Endothelial cell of umbilical vein (primary cell): ENCODE results near the gene DMRTB1. TPM values are rescaled to one million over a fixed set of nuclear protein-coding genes. Genes with fewer than 3 reads are reported as not detected.

Experiments
- BruUV-seq: library from RNA; stranded (reverse); fragments of 400-500 nt; replicated peaks from 2 replicates; lab custom pipeline; 2021; lab: Mats Ljungman, UMichigan
- CTCF ChIA-PET: fragments of 300-600, 350-600 bp; sonication (Branson Sonifier 250); formaldehyde crosslinking; loops from one replicate; lab custom pipeline; 2021; ENCODE audit warnings: antibody characterized with exemption, inconsistent platforms; lab: Charles Lee
- POLR2A ChIA-PET: fragments of 300-600, 350-600 bp; sonication (Branson Sonifier 250); formaldehyde crosslinking; loops from one replicate; lab custom pipeline; 2021; ENCODE audit warnings: antibody characterized with exemption, inconsistent platforms; lab: Charles Lee
- DNase-seq: peaks from one replicate; pipeline ENCODE4 v3.0.0-alpha.2; 2011; ENCODE audit warnings: low read depth, low spot score
- FAIRE-seq: peaks from 2 replicates; lab custom pipeline; 2011; peaks lifted over from hg19 to GRCh38; lab: Jason Lieb, UNC
- H2AFZ ChIP-seq: 2 replicates; pipeline ENCODE4 v1.6.0; 2012; ENCODE audit warnings: low read depth, low read length, control low read depth, inconsistent platforms
- H3K27ac ChIP-seq: 2 replicates; pipeline ENCODE4 v1.5.1; 2011; ENCODE audit warnings: low read depth, mild to moderate bottlenecking, control low read depth, low read length, moderate library complexity; ENCODE audit not compliant: insufficient read depth
- H3K27me3 ChIP-seq, 2 experiments: 2 replicates each; pipeline versions ENCODE4 v1.6.0 to v1.6.1; 2011; ENCODE audit warnings: low read length in 2 of 2, mixed read lengths in 1 of 2; ENCODE audit not compliant: control insufficient read depth in 2 of 2, insufficient read depth in 2 of 2
- H3K36me3 ChIP-seq, 2 experiments: 2 replicates in 1 of 2; 3 replicates in 1 of 2; pipeline ENCODE4 v1.5.1; 2011; ENCODE audit warnings: low read length in 2 of 2, mild to moderate bottlenecking in 1 of 2, moderate library complexity in 1 of 2; ENCODE audit not compliant: control insufficient read depth in 2 of 2, insufficient read depth in 2 of 2; ENCODE audit errors: extremely low read depth in 1 of 2
- H3K4me1 ChIP-seq: 3 replicates; pipeline ENCODE4 v1.5.1; 2011; ENCODE audit warnings: mild to moderate bottlenecking, low read length; ENCODE audit not compliant: control insufficient read depth, insufficient read depth; ENCODE audit errors: extremely low read depth
- H3K4me2 ChIP-seq: 2 replicates; pipeline ENCODE4 v1.6.1; 2011; ENCODE audit warnings: low read length, control low read depth, mixed read lengths; ENCODE audit not compliant: insufficient read depth
- H3K4me3 ChIP-seq, 3 experiments: fragments of 200-600 bp in 1 of 3; sonication (generic), shearing (Covaris generic) in 1 of 3; replicated peaks in 1 of 3; 2 replicates each; pipeline ENCODE4 v1.5.1; 2011 to 2016; ENCODE audit warnings: control low read depth in 3 of 3, low read length in 3 of 3, mild to moderate bottlenecking in 2 of 3, inconsistent platforms in 1 of 3, low read depth in 1 of 3, moderate library complexity in 1 of 3; ENCODE audit not compliant: insufficient read depth in 1 of 3
- H3K79me2 ChIP-seq: 2 replicates; pipeline ENCODE4 v1.6.0; 2012; ENCODE audit warnings: low read length, inconsistent platforms; ENCODE audit not compliant: control insufficient read depth, insufficient read depth
- H3K9ac ChIP-seq: replicated peaks from 2 replicates; pipeline ENCODE3; 2011; ENCODE audit warnings: low read length, control low read depth; ENCODE audit not compliant: insufficient read depth; ENCODE audit errors: extremely low read depth
- H3K9me1 ChIP-seq: replicated peaks from 3 replicates; pipeline ENCODE4 v1.6.0; 2011; ENCODE audit warnings: mild to moderate bottlenecking, low read length; ENCODE audit not compliant: control insufficient read depth, insufficient read depth; ENCODE audit errors: extremely low read depth
- H3K9me3 ChIP-seq: replicated peaks from 2 replicates; pipeline ENCODE4 v1.5.1; 2012; ENCODE audit warnings: low read length, inconsistent platforms; ENCODE audit not compliant: control insufficient read depth, insufficient read depth
- H4K20me1 ChIP-seq: replicated peaks from 2 replicates; pipeline ENCODE3; 2011; ENCODE audit warnings: mild to moderate bottlenecking, low read length; ENCODE audit not compliant: control insufficient read depth, insufficient read depth; ENCODE audit errors: extremely low read depth
- EZH2 ChIP-seq: IDR thresholded peaks from 2 replicates; pipeline ENCODE4 v1.6.1; 2012; ENCODE audit warnings: borderline replicate concordance, low read depth, mild to moderate bottlenecking, moderate library complexity, low read length, inconsistent platforms; ENCODE audit not compliant: severe bottlenecking
- FOS ChIP-seq: IDR thresholded peaks from 2 replicates; pipeline ENCODE4 v1.6.1; 2011; ENCODE audit warnings: mild to moderate bottlenecking, low read length, moderate library complexity, borderline replicate concordance; ENCODE audit not compliant: insufficient read depth
- GATA2 ChIP-seq: IDR thresholded peaks from 2 replicates; pipeline ENCODE4 v1.7.0; 2011; ENCODE audit warnings: low read depth, mild to moderate bottlenecking, moderate library complexity, mixed read lengths, low read length; ENCODE audit not compliant: insufficient read length, insufficient read depth
- JUN ChIP-seq: IDR thresholded peaks from 2 replicates; pipeline ENCODE4 v1.6.1; 2011; ENCODE audit warnings: borderline replicate concordance, low read depth; ENCODE audit not compliant: insufficient read length, insufficient read depth
- MAX ChIP-seq: IDR thresholded peaks from 2 replicates; pipeline ENCODE4 v1.6.1; 2011; ENCODE audit not compliant: insufficient read depth, insufficient read length
- MYC ChIP-seq: IDR thresholded peaks from one replicate; pipeline ENCODE4 v1.6.1; 2011; ENCODE audit warnings: mild to moderate bottlenecking, low read depth, low read length
- POLR2A ChIP-seq: IDR thresholded peaks from 2 replicates; pipeline ENCODE4 v1.6.1; 2012; ENCODE audit warnings: low read depth, mild to moderate bottlenecking, control low read depth, low read length
- POLR2AphosphoS5 ChIP-seq: IDR thresholded peaks from 2 replicates; pipeline ENCODE4 v1.6.1; 2012; ENCODE audit warnings: low read depth, mild to moderate bottlenecking, control low read depth, low read length, moderate library complexity; ENCODE audit not compliant: insufficient read depth
- dilution Hi-C: fragments of 300-500 bp; cut with MboI; formaldehyde crosslinking; loops from one replicate; pipeline ENCODE4 v1.15.0; 2019; ENCODE audit warnings: low sequenced_read_pairs; ENCODE audit not compliant: extremely low pct_ligation_motif_present
- intact Hi-C: fragments of 100-400 bp; cut with micrococcal nuclease; formaldehyde crosslinking; loops from one replicate; pipeline ENCODE4 v1.10.0; 2022
- polyA plus RNA-seq, 4 experiments: library from polyadenylated mRNA; depleted of rRNA in 3 of 4; stranded (reverse) in 3 of 4; unstranded in 1 of 4; fragments of >200 nt; gene quantifications; 2 replicates each; pipeline versions ENCODE4 v1.2.1 to v1.2.3, GENCODE V29; 2011 to 2012; ENCODE audit warnings: missing spikeins in 1 of 4
- total RNA-seq: library from RNA; stranded (reverse); gene quantifications from 2 replicates; pipeline ENCODE4 v1.2.3, GENCODE V29; 2021
- TF ChIP-seq, protein P1 (sequence below), 2 donors: IDR thresholded peaks; 1 replicate in 1 of 2; 2 replicates in 1 of 2; pipeline ENCODE4 v1.5.1; 2011; ENCODE audit warnings: low read length in 2 of 2, mild to moderate bottlenecking in 2 of 2, moderate library complexity in 2 of 2, control low read depth in 1 of 2, inconsistent platforms in 1 of 2, low read depth in 1 of 2; ENCODE audit not compliant: insufficient read depth in 1 of 2; ENCODE audit errors: extremely low read depth in 1 of 2

The DMRTB1 gene
- total and polyA plus RNA-seq, 2 donors (not counting 3 experiments of a cell fraction or from before 2014, with no cell fraction given), result not detected

DNA sequence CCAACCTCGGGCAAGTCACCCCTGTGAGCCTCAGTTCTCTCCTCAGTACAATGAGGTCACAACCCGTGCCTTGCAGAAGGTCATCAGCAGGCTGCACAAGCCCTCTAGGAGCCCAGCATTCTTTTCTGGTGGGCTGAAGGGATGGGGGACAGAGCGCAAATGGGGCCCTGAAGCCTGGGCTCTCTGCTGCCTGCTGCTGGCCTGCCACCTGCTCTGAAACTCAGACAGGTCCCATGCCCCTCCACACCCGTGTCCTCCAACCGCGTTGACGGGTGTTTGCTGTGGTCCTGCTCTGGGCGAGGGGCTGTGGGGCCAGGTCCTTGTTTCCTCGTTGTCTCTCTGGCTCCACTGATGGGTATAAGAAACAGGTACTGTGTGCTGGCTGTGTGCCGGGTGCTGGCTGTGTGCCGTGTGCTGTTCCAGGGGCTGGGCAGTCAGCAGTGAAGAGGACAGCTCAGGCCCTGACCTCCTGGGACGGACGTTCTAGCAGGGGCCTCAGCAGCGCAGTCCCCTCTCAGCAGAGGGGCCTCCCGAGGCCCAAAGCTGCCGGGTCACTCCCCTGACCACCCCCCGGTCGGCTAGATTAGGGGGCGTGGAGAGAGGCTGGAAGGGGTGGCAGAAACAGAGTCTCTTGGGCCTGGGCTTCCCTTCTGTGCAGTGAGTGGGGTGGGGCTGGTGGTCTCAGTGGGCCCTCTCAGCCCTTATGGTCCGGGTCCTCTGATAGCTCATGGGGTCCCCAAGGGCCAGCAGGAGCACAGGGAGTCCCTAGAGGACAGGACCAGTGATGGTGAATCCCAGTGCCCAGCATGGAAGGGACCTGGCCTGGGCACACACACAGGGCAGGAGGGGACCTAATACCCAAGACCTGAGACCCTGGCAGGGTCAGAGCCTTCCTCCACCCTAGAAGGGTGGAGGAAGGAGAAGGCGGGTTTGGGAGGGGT, 42.1 kb downstream of the DMRTB1 start:
- H4K20me1 ChIP-seq, result no peaks in the 10 kb centered on the region
- H3K9ac ChIP-seq, result no peak overlapping the region
- H3K4me3 ChIP-seq, result no peak overlapping the region
- FAIRE-seq (no peak), DNase-seq (no peak)
- BruUV-seq, result no TSS peak
- TF ChIP-seq MYC (no peak), FOS (no peak), POLR2AphosphoS5 (no peak), POLR2A (no peak), EZH2 (no peak), MAX (no peak), GATA2 (no peak), JUN (no peak)
- TF ChIP-seq, protein P1, sequence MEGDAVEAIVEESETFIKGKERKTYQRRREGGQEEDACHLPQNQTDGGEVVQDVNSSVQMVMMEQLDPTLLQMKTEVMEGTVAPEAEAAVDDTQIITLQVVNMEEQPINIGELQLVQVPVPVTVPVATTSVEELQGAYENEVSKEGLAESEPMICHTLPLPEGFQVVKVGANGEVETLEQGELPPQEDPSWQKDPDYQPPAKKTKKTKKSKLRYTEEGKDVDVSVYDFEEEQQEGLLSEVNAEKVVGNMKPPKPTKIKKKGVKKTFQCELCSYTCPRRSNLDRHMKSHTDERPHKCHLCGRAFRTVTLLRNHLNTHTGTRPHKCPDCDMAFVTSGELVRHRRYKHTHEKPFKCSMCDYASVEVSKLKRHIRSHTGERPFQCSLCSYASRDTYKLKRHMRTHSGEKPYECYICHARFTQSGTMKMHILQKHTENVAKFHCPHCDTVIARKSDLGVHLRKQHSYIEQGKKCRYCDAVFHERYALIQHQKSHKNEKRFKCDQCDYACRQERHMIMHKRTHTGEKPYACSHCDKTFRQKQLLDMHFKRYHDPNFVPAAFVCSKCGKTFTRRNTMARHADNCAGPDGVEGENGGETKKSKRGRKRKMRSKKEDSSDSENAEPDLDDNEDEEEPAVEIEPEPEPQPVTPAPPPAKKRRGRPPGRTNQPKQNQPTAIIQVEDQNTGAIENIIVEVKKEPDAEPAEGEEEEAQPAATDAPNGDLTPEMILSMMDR (IDR thresholded peaks at IDR 0.05; ENCODE audit: extremely low read depth in 1 of 2, insufficient read depth in 1 of 2, low read depth in 1 of 2, low read length in 2 of 2), result no peak
- H3K9me3 ChIP-seq, result no peaks in the 10 kb centered on the region
- H3K27ac ChIP-seq, result no peak overlapping the region
- ChIA-PET POLR2A (no interaction called here), CTCF (no interaction called here)
- H3K4me2 ChIP-seq, result no peak overlapping the region
- no peaks in the 10 kb centered on the region for H3K27me3 ChIP-seq
- no peak overlapping the region for H2AFZ ChIP-seq
- dilution Hi-C loops (no loop called here), intact Hi-C loops (no loop called here)
- no peaks in the 10 kb centered on the region for H3K79me2 ChIP-seq
- H3K36me3 ChIP-seq, result no peaks in the 10 kb centered on the region
- no peaks in the 10 kb centered on the region for H3K4me1 ChIP-seq
- H3K9me1 ChIP-seq, result no peaks in the 10 kb centered on the region
